CD4-positive, alpha-beta T cell (primary cell): ENCODE results near the gene LBHD2. TPM values are rescaled to one million over a fixed set of nuclear protein-coding genes. Genes with fewer than 3 reads are reported as not detected.

Experiments used
- ATAC-seq: fragments of 200-7000 bp; cut with Tn5 transposase; one replicate; pipeline ENCODE4 v1.10.0; 2022; ENCODE audit warnings: mild to moderate bottlenecking; ENCODE audit not compliant: poor library complexity
- CTCF ChIA-PET: fragments of 350-600 bp; sonication (Branson Sonifier 250); formaldehyde crosslinking; loops from one replicate; lab custom pipeline; 2021; ENCODE audit warnings: antibody characterized with exemption, inconsistent platforms; lab: Charles Lee
- POLR2A ChIA-PET: fragments of 350-600 bp; sonication (Branson Sonifier 250); formaldehyde crosslinking; loops from one replicate; lab custom pipeline; 2021; ENCODE audit warnings: antibody characterized with exemption, inconsistent platforms; lab: Charles Lee
- DNase-seq, 14 experiments: peaks; one replicate each; pipeline ENCODE4 v3.0.0-alpha.2; 2013 to 2020; ENCODE audit warnings: mixed read lengths in 2 of 14
- H3K27ac ChIP-seq, 2 donors: one replicate each; pipeline versions ENCODE4 v1.5.1 to v1.7.0; 2013; ENCODE audit warnings: low read length in 2 of 2, low read depth in 1 of 2, mild to moderate bottlenecking in 1 of 2
- H3K27me3 ChIP-seq, 2 experiments: 1 replicate in 1 of 2; 2 replicates in 1 of 2; pipeline versions ENCODE4 v1.6.1 to v1.7.0; 2013; ENCODE audit warnings: low read length in 2 of 2, control low read depth in 1 of 2, mild to moderate bottlenecking in 1 of 2, moderate library complexity in 1 of 2; ENCODE audit not compliant: insufficient read depth in 2 of 2, control insufficient read depth in 1 of 2
- H3K36me3 ChIP-seq: one replicate; pipeline ENCODE4 v1.6.1; 2013; ENCODE audit warnings: low read length, control low read depth; ENCODE audit not compliant: insufficient read depth
- H3K4me1 ChIP-seq: one replicate; pipeline ENCODE4 v1.6.1; 2013; ENCODE audit warnings: low read length, control low read depth; ENCODE audit not compliant: insufficient read depth
- H3K4me3 ChIP-seq: one replicate; pipeline ENCODE4 v1.5.1; 2013; ENCODE audit warnings: mild to moderate bottlenecking, low read length, moderate library complexity
- H3K9me3 ChIP-seq, 2 experiments: 1 replicate in 1 of 2; 2 replicates in 1 of 2; pipeline versions ENCODE4 v1.6.1 to v1.7.0; 2013; ENCODE audit warnings: low read length in 2 of 2, mild to moderate bottlenecking in 2 of 2, control low read depth in 1 of 2, moderate library complexity in 1 of 2; ENCODE audit not compliant: control insufficient read depth in 1 of 2, insufficient read depth in 1 of 2
- H3K27ac Mint-ChIP-seq: one replicate; pipeline ENCODE4 v1.8.0; 2020; ENCODE audit warnings: mixed read lengths
- H3K27me3 Mint-ChIP-seq: one replicate; pipeline ENCODE4 v1.8.0; 2021; ENCODE audit warnings: mixed read lengths
- H3K36me3 Mint-ChIP-seq: one replicate; pipeline ENCODE4 v1.8.0; 2021; ENCODE audit warnings: low read depth, mixed read lengths
- H3K4me1 Mint-ChIP-seq: one replicate; pipeline ENCODE4 v1.8.0; 2021; ENCODE audit warnings: low read depth, mixed read lengths
- H3K4me3 Mint-ChIP-seq: one replicate; pipeline ENCODE4 v1.8.0; 2020; ENCODE audit warnings: mild to moderate bottlenecking, mixed read lengths
- H3K9me3 Mint-ChIP-seq: one replicate; pipeline ENCODE4 v1.8.0; 2020; ENCODE audit warnings: mixed read lengths
- intact Hi-C, 2 experiments: fragments of 100-400 bp; cut with DNase I in 1 of 2; cut with micrococcal nuclease in 1 of 2; formaldehyde crosslinking; loops; one replicate each; pipeline versions ENCODE4 v1.15.1 to v1.9.0; 2023 to 2025; cut with DNase I, micrococcal nuclease
- total RNA-seq, 174 experiments: library from RNA in 2 of 174; stranded (reverse) in 2 of 174; gene quantifications; one replicate each; pipeline ENCODE4 v1.2.3 and lab custom pipeline; 2021 to 2026
- TF ChIP-seq, protein P1 (sequence below): fragments of 200-600 bp; IDR thresholded peaks from one replicate; pipeline ENCODE4 v1.8.0; 2022; ENCODE audit warnings: antibody characterized with exemption, mild to moderate bottlenecking

LBHD2 gene
- total RNA-seq, 2 experiments from 2014 or later: not detected

DNA sequence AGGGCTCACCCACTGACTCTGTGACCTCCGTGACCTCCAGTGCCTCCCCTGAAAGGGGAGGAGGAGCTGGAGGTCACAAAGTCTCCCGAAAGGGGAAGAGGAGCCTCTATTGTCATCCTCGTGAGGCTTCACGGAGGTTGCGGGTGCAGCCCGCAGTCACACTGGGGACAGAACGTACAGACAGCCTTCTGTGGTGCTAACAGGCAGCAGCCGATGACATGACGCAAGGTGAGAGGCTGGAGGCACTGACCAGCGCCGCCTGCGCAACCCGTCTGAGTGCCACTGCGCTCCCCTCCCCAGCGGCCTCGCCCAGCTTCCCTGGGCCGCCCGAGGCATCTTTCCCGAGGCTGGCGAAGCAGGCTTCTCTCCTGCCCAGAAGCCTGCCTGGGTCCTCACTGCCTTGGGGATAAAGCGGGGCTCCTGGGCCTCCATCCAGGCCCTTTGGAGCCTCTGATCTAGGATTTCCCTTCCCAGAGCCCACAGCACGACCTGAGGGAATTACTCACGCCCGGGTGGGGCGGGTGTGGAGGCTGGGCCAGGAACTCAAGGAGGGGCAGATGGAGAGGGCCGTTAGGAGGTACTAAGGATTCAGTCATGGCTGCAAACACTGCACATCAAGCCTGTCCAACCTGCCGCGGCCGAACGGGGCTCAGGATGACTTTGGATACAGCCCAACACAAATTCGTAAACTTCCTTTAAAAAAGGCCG, 12.3 kb upstream of the LBHD2 start:
- CTCF ChIA-PET: no interaction called here
- Mint-ChIP-seq H3K36me3 (no peaks in the 10 kb centered on the region), H3K4me3 (no peak overlapping the region), H3K27ac (no peak overlapping the region), H3K27me3 (peaks cover 16% of the 10 kb centered on the region), H3K9me3 (no peaks in the 10 kb centered on the region), H3K4me1 (no peaks in the 10 kb centered on the region)
- Histone ChIP-seq H3K36me3 (no peaks in the 10 kb centered on the region), H3K27me3 (peaks cover 0 to 2% of the 10 kb centered on the region in 2 experiments), H3K4me1 (peaks cover 14% of the 10 kb centered on the region), H3K4me3 (no peak overlapping the region), H3K9me3 (peaks cover 0 to 9% of the 10 kb centered on the region in 2 experiments), H3K27ac (no peak overlapping the region)
- no peak for ATAC-seq
- POLR2A ChIA-PET: interaction anchor here (0.6 kb wide), 1 partner anchor 907 kb away, joined by 3 read pairs; no protein-coding TSS in a partner anchor
- TF ChIP-seq, protein P1, sequence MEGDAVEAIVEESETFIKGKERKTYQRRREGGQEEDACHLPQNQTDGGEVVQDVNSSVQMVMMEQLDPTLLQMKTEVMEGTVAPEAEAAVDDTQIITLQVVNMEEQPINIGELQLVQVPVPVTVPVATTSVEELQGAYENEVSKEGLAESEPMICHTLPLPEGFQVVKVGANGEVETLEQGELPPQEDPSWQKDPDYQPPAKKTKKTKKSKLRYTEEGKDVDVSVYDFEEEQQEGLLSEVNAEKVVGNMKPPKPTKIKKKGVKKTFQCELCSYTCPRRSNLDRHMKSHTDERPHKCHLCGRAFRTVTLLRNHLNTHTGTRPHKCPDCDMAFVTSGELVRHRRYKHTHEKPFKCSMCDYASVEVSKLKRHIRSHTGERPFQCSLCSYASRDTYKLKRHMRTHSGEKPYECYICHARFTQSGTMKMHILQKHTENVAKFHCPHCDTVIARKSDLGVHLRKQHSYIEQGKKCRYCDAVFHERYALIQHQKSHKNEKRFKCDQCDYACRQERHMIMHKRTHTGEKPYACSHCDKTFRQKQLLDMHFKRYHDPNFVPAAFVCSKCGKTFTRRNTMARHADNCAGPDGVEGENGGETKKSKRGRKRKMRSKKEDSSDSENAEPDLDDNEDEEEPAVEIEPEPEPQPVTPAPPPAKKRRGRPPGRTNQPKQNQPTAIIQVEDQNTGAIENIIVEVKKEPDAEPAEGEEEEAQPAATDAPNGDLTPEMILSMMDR: no peak
- no peak for DNase-seq
- intact Hi-C loops: no loop called here

DNA sequence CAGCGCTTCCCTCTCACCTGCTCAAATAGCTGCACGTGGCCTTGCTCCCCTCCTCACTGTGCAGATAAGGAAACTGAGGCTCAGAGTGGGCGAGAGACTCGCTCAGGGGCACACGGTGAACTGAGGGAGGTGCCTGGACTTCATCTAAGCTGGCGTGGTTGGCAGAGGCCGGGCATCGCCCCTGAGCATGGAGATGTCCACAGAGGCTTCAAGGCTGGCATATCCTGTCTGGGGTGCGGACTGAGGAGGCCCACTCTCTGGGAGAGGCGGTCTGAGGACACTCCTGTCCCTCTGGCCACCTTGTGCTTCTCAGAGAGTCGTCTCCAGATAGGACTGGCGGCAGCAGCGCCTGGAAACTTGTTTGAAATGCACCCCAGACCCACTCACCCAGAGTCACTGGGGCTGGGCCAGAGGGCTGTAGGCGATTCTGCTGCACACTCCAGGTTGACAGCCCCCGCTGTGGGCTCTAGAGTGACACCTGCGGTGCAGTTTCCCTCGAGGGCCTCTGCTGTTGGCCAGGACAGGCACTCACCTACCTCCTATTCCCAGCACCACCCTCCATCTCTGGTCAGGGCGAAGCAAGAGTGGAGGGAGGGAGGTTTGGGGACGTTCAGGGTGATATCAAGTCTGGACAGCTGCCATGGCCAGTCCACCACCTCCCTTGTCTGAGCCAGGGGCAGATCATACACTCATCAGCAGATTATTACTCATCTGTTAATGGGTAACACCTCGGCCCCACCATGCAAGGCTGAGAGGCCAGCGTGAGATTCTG, 11.2 kb upstream of the LBHD2 start:
- ChIA-PET POLR2A (no interaction called here), CTCF (no interaction called here)
- Mint-ChIP-seq H3K27ac (no peak overlapping the region), H3K9me3 (no peaks in the 10 kb centered on the region), H3K27me3 (peaks cover 16% of the 10 kb centered on the region), H3K4me1 (no peaks in the 10 kb centered on the region), H3K4me3 (no peak overlapping the region), H3K36me3 (no peaks in the 10 kb centered on the region)
- Histone ChIP-seq H3K36me3 (no peaks in the 10 kb centered on the region), H3K4me1 (peaks cover 14% of the 10 kb centered on the region), H3K27ac (no peak overlapping the region), H3K27me3 (peaks cover 0 to 2% of the 10 kb centered on the region in 2 experiments), H3K4me3 (no peak overlapping the region), H3K9me3 (peaks cover 0 to 9% of the 10 kb centered on the region in 2 experiments)
- intact Hi-C loops: no loop called here
- TF ChIP-seq, protein P1: no peak
- DNase-seq (no peak), ATAC-seq (no peak)

DNA sequence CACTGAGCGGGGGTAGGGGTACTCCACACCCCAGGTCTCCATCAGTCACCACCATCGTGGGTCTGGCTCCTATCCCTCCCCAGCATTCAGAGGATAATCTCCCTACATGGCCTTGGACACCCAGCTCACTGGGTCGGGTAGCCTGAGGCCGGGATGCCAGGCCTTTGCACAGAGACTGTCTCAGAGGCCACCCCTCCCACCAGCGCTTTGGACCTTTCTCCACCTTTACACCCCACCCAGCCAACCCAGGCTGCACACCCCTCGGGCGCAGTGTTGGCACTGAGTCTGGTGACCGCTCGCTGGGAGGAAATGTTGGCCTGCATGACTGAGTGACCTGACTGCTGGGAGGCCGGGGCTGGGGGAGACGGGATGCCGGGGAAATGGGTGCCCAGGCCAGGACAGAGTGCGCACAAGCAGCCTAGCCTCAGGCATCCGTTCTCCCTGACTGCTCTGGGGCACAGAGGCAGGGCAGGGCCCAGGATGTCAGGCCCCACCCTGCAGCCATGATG, 10.6 kb upstream of the LBHD2 start:
- peaks cover 0 to 9% of the 10 kb centered on the region in 2 experiments for H3K9me3 ChIP-seq
- H3K27me3 ChIP-seq: peaks cover 0 to 2% of the 10 kb centered on the region in 2 experiments
- no peak for ATAC-seq
- no peak overlapping the region for H3K4me3 ChIP-seq
- CTCF ChIA-PET: interaction anchor here (1.5 kb wide), 1 partner anchor 31 kb away, joined by 6 read pairs; no protein-coding TSS in a partner anchor
- no peak overlapping the region for H3K27ac ChIP-seq
- no peaks in the 10 kb centered on the region for H3K4me1 Mint-ChIP-seq
- H3K36me3 ChIP-seq: no peaks in the 10 kb centered on the region
- H3K4me1 ChIP-seq: peaks cover 17% of the 10 kb centered on the region
- no peaks in the 10 kb centered on the region for H3K9me3 Mint-ChIP-seq
- DNase-seq: no peak
- H3K4me3 Mint-ChIP-seq: no peak overlapping the region
- TF ChIP-seq, protein P1: no peak
- POLR2A ChIA-PET: no interaction called here
- intact Hi-C loops: no loop called here
- H3K27ac Mint-ChIP-seq: no peak overlapping the region
- no peaks in the 10 kb centered on the region for H3K36me3 Mint-ChIP-seq
- peaks cover 16% of the 10 kb centered on the region for H3K27me3 Mint-ChIP-seq
